Activated effector memory CD4-positive, alpha-beta T cell treated with Interleukin-2 at 50 U/mL for 16 hours (primary cell): ENCODE measurements around the gene TTC9C.
"Not testable (repeated sequence)": the region's sequence is repeated elsewhere in the genome, so short reads cannot be mapped to it uniquely, and the experiment has no call there.

Experiments
- DNase-seq: peaks from one replicate; pipeline ENCODE4 v3.0.0-alpha.2; 2020

Gene TTC9C

DNA sequence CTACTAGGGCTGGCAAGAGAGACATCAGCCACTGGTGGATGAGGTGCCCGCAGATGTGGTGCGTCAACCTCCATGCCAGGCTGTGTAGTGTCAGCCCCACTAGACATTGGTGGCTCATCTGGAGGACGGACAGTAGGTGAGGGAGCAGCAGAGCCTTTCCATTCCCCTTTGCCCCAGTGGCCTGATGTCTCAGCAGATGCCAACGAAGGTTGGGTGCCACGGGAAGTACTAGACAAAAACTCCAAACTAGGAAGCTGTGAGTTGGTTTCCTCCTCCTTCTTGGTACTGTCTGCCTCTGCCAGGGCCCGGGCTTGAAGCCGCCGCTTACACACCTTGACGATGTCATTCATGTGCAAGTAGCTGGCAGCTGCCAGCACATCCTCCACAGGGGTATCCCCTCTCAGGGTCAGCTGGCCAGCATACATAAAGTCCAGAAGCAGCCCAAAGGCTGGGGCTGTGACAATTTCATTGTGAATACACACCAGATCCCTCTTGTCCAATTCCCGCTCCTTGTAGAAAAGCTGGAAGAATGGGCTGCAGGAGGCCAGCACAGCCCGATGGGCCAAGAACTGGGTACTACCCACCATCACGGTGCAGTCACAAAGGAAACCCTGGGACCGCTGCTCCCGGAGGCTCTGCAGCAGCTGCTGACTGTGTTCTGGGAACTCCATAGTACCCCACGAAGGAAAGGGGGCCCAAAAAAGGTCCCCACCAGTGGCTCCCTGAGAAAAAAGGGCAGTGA is 24.9 kb downstream of the TTC9C start:
- no peak for DNase-seq

DNA sequence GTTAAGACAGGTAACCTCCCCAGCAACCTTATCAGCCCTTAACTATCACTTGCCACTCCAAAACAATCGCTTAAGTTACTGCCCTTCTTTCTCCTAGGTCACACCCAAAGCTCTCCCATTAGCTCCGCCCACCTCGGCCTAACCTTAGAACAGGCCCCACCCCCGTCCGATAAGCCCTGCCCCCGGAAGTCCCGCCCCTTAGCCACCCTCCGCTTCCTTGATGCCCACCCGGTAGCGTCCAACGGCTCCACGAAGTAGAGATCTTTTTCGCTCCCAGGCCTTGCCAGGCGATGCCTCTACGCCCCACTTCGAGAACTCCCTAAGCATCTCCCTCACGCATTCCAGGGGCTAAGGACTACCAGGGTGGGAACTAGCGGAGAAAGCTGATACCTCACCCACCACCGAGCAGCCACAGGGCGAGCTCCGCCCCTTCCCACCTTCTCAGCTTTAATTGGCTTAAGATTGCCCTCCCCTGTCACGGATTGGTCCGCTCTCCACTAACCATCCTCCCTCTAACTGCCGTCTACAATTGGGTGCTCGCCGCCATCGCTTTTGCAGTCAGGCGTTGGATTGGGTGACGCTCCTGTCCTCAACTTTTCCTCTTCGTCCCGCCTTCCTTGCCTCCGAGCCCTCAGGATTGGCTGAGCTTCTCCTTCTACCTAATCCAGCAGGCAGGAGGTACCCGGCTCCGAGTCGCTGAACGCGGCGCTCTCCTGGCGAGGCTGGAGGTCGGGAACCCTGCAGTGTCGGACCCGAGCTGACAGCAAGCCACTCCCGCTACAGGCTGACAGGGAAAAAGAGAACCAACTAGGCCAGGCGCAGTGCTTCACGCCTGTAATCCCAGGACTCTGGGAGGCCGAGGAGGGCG is 25.7 kb downstream of the TTC9C start, which contains the start of gene ZBTB3:
ZBTB3 (minus strand) TSS at position 425 of the 868 bp plus-strand sequence. CDS start 496 bp downstream, outside the sequence.
- peak; percentile 93 for DNase-seq

DNA sequence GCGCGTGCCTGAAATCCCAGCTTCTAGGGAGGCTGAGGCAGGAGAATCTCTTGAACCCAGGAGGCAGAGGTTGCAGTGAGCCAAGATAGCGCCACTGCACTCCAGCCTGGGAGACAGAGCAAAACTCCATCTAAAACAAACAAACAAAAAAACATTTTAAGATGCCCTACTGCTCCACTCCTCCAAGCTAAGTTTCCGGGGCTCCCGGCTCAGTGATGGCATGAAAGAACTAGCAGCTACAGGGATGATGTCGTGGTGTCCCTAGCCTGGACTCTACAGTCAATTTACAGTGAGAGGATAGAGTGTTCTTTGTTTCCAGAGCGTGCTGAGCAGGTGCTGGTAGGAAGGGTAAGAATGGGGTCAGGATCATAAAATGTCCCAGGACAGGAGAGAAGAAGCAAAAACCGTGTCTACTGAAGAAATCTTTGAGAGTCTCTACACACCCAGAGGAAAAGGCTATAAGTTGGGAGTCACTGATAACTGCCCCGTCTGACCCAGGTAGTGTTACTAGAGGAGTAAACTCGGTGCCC is 26.9 kb downstream of the TTC9C start:
- no peak for DNase-seq

DNA sequence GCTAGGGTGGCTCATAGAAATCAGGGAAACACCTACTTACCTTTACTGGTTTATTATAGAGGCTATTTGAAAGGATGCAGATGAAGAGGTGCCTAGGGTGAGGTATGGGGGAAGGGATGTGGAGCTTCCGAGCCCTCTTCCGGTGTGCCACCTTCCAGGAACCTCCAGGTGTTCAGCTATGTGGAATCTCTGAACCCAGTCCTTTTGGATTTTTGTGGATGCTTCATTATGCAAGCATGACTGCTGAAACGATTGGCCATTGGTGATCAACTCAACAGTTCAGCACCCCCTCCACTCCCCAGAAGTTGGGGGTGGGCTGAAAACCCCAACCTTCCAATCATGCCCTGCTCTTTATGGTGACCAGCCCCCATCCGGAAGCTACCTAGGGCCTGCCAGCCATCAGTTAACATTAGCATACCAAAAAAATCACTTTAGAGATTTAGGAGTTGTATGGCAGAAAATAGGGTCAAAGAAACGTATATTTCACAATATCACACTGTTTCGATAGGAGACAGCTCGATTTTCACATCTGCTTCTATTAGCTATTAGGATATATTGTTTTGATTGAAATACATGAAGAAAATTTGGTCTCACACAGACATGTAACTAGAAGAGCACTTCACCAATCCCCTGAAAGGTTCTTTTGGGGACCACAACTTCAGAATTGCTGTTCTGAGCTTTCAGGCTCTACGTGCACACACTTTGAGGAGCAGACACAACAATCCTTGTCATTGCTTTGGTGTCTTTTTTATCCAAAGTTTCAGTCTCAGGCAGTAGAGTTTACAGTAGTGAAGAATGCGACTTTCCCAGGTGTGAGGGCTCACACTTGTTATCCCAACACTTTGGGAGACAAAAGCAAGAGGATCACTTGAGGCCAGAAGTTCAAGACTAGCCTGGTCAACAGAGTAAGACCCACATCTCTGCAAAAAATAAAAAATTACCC is 29.8 kb downstream of the TTC9C start:
- DNase-seq = no peak

- not testable (repeated sequence) for DNase-seq
Observed at GRCh38 chr11:62760867-62761227, 32.6 kb downstream of the TTC9C start.

DNA sequence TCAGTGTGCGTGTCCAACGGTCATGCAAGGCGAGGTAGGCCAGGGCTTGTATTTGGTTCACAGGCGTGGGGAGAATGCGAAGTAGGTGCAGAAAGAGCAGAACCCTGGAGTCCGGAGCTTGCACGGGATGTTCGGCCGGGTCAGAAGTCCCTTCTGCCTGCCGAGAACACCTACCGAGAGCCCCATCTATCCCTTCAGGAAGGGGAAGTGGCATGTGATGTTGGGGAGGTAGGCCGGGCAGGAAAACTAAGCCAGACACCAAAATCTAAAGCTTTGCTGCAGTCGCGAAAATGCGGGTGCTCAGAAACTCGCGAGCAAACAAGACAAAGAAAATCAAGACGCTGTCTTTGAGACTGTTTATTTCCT is 42.5 kb downstream of the TTC9C start:
- DNase-seq = no peak

DNA sequence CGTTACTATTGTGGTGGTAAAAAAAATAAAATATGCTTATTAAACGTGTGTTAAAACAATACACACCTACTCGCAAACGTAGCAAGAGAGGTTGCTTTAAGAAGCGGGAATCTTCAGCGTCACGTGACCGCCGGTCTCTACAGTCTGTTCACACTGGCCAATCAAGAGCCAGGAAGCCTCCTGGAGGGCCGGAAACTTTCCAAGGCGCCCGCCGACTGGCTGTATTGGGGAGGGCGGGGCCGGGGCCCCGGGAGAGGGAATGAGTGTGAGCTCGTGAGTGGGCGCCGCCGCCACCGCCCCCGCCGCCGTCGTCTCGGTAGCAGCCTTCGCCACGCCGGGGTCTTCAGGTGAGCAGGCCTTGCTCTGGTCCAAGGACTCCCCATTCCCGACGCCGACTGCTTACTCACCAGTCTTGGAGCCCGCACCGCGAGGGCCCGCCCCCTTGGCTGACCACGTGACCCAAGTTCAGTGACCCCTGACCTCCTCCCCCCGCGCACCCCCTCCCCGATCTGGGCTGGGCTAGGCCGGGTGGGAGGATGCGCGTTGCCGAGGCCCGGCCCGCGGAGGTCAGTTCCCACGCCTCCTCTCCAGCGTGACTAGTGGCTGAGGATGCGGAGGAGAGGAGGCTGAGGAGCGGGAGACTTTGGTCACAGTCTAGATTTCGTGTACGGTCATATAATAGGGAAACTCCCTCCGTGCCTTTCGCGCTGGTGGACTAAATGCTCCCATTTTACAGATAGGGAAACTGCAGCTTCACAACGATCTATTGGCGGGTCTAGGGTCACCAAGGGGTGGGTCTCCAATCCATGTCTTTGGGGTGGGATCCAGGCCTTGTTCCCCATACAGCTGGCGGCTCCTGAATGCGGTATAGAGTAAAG is 43.1 kb downstream of the TTC9C start, which contains the start of gene TAF6L:
TAF6L (plus strand) TSS at position 253 of the 878 bp plus-strand sequence. CDS start 4,388 bp downstream, outside the sequence.
- peak; percentile 90 for DNase-seq

DNA sequence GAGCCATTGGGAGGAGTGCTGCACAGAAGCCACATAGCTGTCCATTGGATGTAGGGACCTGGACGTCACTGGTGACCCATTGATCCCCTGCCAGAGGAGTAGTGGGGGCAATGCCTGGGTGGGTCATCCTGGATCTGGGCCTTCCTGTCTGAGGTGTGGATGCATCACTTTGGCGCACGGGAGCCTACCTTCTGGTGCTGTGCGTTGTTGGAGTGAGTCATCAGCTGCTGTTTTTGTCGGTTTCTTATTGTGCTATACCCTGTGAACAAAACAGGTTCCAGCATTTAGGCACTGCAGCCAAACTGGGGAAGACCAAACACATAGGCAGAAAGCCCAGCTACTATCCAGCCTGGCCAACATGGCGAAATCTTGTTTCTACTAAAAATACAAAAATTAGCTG is 46.1 kb downstream of the TTC9C start:
- no peak for DNase-seq

DNA sequence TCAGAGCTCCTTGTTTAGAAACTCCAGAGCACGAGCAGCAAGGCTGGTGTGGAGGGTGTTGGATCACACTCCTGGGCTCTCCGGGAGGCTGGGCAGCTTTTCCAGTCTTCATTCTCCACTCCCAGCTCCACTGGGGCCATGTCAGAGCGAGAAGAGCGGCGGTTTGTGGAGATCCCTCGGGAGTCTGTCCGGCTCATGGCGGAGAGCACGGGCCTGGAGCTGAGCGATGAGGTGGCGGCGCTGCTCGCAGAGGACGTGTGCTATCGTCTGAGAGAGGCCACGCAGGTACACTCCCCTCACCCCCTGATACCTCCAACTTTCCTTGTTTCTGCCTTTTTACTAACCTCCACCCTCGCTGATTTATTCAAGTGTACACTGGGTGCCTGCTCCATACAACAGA is 47.4 kb downstream of the TTC9C start:
- no peak for DNase-seq

- no peak for DNase-seq
Observed at GRCh38 chr11:62777389-62777788, 49.1 kb downstream of the TTC9C start.

DNA sequence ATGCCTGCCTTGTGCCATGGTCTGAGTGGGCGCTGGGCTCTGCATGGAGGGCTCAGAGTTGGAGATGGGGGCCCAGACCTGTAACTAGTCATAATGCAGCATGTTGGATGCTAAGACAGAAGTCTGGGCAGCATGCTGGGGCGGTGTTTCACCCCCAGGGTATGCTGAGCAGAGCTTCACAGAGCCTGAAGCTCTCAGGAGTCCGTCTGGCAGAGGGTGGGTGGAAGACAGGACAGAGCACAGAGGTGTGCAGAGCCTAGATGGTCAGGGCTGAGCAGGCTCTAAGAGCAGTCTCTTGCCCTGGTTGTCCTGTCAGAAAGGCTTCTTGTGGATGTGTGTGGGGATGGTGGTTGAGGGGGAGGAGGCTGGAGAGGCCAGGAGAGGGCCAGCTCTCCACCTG is 50.2 kb downstream of the TTC9C start:
- no peak for DNase-seq

- DNase-seq = no peak
Observed at GRCh38 chr11:62782753-62783152, 54.5 kb downstream of the TTC9C start.

GRCh38 chr11:62786318-62787004 is 58.2 kb downstream of the TTC9C start:
- peak; percentile 80 for DNase-seq

- peak; percentile 92 for DNase-seq
Observed at GRCh38 chr11:62787005-62787759, 58.9 kb downstream of the TTC9C start, which contains the start of gene TMEM179B. TSS of gene TMEM179B (plus strand) at chr11:62787402. CDS start at chr11:62787432, 30 bp downstream.
